DND-41 (cell line): ENCODE results near the gene NMUR1.

Source experiments
- CTCF ChIP-seq: IDR thresholded peaks from 2 replicates; pipeline ENCODE4 v1.5.1; 2012; ENCODE audit warnings: borderline replicate concordance, low read length, moderate library complexity, mild to moderate bottlenecking; ENCODE audit not compliant: poor library complexity, severe bottlenecking; ENCODE audit errors: extremely low read depth
- EZH2 ChIP-seq: IDR thresholded peaks from 3 replicates; pipeline ENCODE4 v1.6.1; 2012; ENCODE audit warnings: borderline replicate concordance, low read depth, mild to moderate bottlenecking, moderate library complexity, low read length, inconsistent platforms; ENCODE audit not compliant: severe bottlenecking

- TF ChIP-seq CTCF, result no peak
- TF ChIP-seq EZH2, result no peak
These were observed 1.9 kb upstream of the NMUR1 start for GRCh38 chr2:231531883-231532755.
